HFFc6 (cell line): ENCODE measurements around the gene CDC42EP4. TPM values are rescaled to one million over a fixed set of nuclear protein-coding genes. Genes with fewer than 3 reads are reported as not detected.

ENCODE experiments used
- DNase-seq: peaks from one replicate; pipeline ENCODE4 v3.0.0-alpha.2; 2018
- H3K27ac Mint-ChIP-seq: 2 replicates; pipeline ENCODE4 v1.8.0; 2020; ENCODE audit warnings: mild to moderate bottlenecking, mixed read lengths
- H3K27me3 Mint-ChIP-seq: 2 replicates; pipeline ENCODE4 v1.8.0; 2021; ENCODE audit warnings: mild to moderate bottlenecking, moderate library complexity, mixed read lengths; ENCODE audit not compliant: insufficient read depth
- H3K36me3 Mint-ChIP-seq: 2 replicates; pipeline ENCODE4 v1.8.0; 2021; ENCODE audit warnings: low read depth, mixed read lengths
- H3K4me1 Mint-ChIP-seq: 2 replicates; pipeline ENCODE4 v1.8.0; 2020; ENCODE audit warnings: low read depth, mixed read lengths
- H3K4me3 Mint-ChIP-seq: 2 replicates; pipeline ENCODE4 v1.8.0; 2020; ENCODE audit warnings: mild to moderate bottlenecking, moderate library complexity, mixed read lengths
- H3K9me3 Mint-ChIP-seq: 2 replicates; pipeline ENCODE4 v1.8.0; 2020; ENCODE audit warnings: mild to moderate bottlenecking, mixed read lengths
- CTCF ChIP-seq: fragments of 200-600 bp; sonication (generic); IDR thresholded peaks from 2 replicates; pipeline ENCODE4 v1.5.0; 2021; ENCODE audit warnings: antibody characterized with exemption, mild to moderate bottlenecking
- total RNA-seq, 6 experiments: library from RNA; stranded (reverse); fragmentation: NEBNext Ultra II Directional; extraction: Animal tissue kit (Norgen Biotek cat#: 25700); gene quantifications; 2 replicates in 1 of 6; 3 replicates in 5 of 6; pipeline ENCODE4 v1.2.3, GENCODE V29; 2021

The CDC42EP4 gene
- total RNA-seq, 6 experiments from 2014 or later = 18.1 to 27.8 (median 25.9) TPM

- Mint-ChIP-seq H3K36me3 (peaks cover 5% of the 10 kb centered on the region; the same call in 1 of the 2 replicates), H3K4me1 (no peaks in the 10 kb centered on the region), H3K9me3 (no peaks in the 10 kb centered on the region), H3K27me3 (peaks cover 5% of the 10 kb centered on the region), H3K27ac (no peak overlapping the region), H3K4me3 (no peak overlapping the region)
- DNase-seq = no peak
- no peak for TF ChIP-seq CTCF
Measured at GRCh38 chr17:73250851-73251640, 60.8 kb downstream of the CDC42EP4 start.

- no peaks in the 10 kb centered on the region for H3K4me1 Mint-ChIP-seq
- TF ChIP-seq CTCF = no peak
- peaks cover 5% of the 10 kb centered on the region for H3K27me3 Mint-ChIP-seq
- no peak overlapping the region for H3K27ac Mint-ChIP-seq
- DNase-seq = no peak
- no peak overlapping the region for H3K4me3 Mint-ChIP-seq
- peaks cover 5% of the 10 kb centered on the region; the same call in 1 of the 2 replicates for H3K36me3 Mint-ChIP-seq
- H3K9me3 Mint-ChIP-seq = no peaks in the 10 kb centered on the region
Measured at GRCh38 chr17:73249700-73250099, 62.1 kb downstream of the CDC42EP4 start.

- Mint-ChIP-seq H3K4me1 (no peaks in the 10 kb centered on the region), H3K27ac (no peak overlapping the region), H3K4me3 (no peak overlapping the region)
Measured at GRCh38 chr17:73248532-73248931, 63.3 kb downstream of the CDC42EP4 start.

GRCh38 chr17:73247726-73248125 lies 64.1 kb downstream of the CDC42EP4 start:
- Mint-ChIP-seq H3K9me3 (no peaks in the 10 kb centered on the region), H3K27ac (no peak overlapping the region), H3K27me3 (peaks cover 5% of the 10 kb centered on the region), H3K4me1 (no peaks in the 10 kb centered on the region), H3K36me3 (peaks cover 5% of the 10 kb centered on the region; the same call in 1 of the 2 replicates), H3K4me3 (no peak overlapping the region)
- DNase-seq = no peak
- TF ChIP-seq CTCF = peak; percentile 39; the same call in 1 of the 2 replicates

More at GRCh38 chr17:73248532-73248931, 63.3 kb downstream of the CDC42EP4 start:
- DNase-seq = no peak
- no peak for TF ChIP-seq CTCF
- Mint-ChIP-seq H3K27me3 (peaks cover 5% of the 10 kb centered on the region), H3K36me3 (peaks cover 5% of the 10 kb centered on the region; the same call in 1 of the 2 replicates), H3K9me3 (no peaks in the 10 kb centered on the region)

GRCh38 chr17:73240561-73240960 lies 71.2 kb downstream of the CDC42EP4 start:
- no peaks in the 10 kb centered on the region for H3K9me3 Mint-ChIP-seq
- DNase-seq = no peak
- no peaks in the 10 kb centered on the region for H3K27me3 Mint-ChIP-seq
- TF ChIP-seq CTCF = no peak
- peaks cover 17% of the 10 kb centered on the region for H3K4me1 Mint-ChIP-seq
- H3K27ac Mint-ChIP-seq = no peak overlapping the region
- peaks cover 7% of the 10 kb centered on the region for H3K36me3 Mint-ChIP-seq
- no peak overlapping the region for H3K4me3 Mint-ChIP-seq
